GM13976 (cell line): ENCODE measurements around the gene IFITM2.
"Not testable (repeated sequence)": the region's sequence is repeated elsewhere in the genome, so short reads cannot be mapped to it uniquely, and the experiment has no call there.

ENCODE experiments used
- DNase-seq: peaks from one replicate; pipeline ENCODE4 v3.0.0; 2012; ENCODE audit warnings: low spot score
- in situ Hi-C: fragments of 300-500 bp; cut with MboI; formaldehyde crosslinking; loops from one replicate; pipeline ENCODE4 v1.12.0; 2022; ENCODE audit warnings: low sequenced_read_pairs, mixed read lengths, inconsistent platforms; ENCODE audit not compliant: unreplicated experiment
- TF ChIP-seq, protein P1 (sequence below): IDR thresholded peaks from 2 replicates; pipeline ENCODE4 v1.5.1; 2012; ENCODE audit warnings: borderline replicate concordance, mild to moderate bottlenecking; ENCODE audit not compliant: insufficient read depth; ENCODE audit errors: extremely low read depth, missing control alignments, control extremely low read depth

Gene IFITM2

GRCh38 chr11:324156-324555 lies 16.5 kb downstream of the IFITM2 start:
- in situ Hi-C loops, result no loop called here
- DNase-seq, result no peak
- TF ChIP-seq, protein P1, sequence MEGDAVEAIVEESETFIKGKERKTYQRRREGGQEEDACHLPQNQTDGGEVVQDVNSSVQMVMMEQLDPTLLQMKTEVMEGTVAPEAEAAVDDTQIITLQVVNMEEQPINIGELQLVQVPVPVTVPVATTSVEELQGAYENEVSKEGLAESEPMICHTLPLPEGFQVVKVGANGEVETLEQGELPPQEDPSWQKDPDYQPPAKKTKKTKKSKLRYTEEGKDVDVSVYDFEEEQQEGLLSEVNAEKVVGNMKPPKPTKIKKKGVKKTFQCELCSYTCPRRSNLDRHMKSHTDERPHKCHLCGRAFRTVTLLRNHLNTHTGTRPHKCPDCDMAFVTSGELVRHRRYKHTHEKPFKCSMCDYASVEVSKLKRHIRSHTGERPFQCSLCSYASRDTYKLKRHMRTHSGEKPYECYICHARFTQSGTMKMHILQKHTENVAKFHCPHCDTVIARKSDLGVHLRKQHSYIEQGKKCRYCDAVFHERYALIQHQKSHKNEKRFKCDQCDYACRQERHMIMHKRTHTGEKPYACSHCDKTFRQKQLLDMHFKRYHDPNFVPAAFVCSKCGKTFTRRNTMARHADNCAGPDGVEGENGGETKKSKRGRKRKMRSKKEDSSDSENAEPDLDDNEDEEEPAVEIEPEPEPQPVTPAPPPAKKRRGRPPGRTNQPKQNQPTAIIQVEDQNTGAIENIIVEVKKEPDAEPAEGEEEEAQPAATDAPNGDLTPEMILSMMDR, result no peak

GRCh38 chr11:324593-325517 lies 17.2 kb downstream of the IFITM2 start:
- in situ Hi-C loops, DNase-seq: not testable (repeated sequence)

- no peak for DNase-seq
- TF ChIP-seq, protein P1, result no peak
- in situ Hi-C loops, result no loop called here
Observed at GRCh38 chr11:325796-326591, 18.4 kb downstream of the IFITM2 start.

DNA sequence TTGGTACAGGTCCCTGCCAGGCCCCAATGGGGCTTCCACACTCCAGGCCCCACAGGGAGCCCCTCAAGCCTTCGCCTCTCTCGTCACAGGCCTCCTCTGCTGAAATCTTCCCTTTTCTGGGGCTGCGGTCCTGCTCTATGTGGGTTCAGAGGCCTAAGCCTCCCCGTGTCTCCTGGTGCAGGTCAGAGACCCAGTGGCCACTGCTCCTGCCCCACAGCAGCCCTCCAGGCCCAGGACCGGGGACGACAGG lies 18.9 kb downstream of the IFITM2 start:
- DNase-seq, result no peak
- in situ Hi-C loops, result no loop called here
- TF ChIP-seq, protein P1, result no peak

DNA sequence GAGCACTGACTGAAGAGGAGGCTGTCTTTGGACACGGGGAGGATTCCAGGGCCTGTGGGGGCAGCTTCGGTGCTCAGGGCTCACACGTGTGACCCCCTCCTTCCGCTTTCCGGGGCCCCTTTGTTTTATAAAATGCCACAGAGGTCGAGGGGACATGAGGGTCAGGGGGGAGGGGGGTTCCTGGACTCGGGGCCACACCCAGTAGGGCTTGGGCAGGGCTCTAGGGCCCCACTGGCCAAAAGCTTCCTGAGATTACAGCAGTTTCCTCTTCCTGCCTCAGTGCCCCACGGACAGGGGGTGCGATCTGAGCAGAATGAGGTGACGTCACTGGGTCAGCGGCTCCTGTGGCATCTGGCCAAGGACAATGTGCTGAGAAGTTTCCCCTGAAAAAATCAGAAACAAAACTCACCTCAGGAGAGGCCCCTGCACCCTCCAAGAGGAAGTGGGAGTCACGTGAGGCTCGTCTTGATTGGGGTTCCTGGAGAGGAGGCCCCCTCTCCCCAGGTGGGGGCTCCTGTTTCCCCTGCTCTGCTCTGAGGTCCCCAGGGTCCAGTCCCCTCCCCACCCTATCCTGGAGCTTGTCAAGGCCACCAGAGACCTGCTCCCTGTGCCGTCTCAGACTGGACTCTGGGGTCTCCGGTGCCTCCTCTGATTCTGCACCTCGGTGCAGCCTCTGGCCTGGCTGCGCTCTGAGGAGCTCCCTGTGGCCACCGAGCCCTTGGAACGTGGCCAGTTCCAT lies 19.4 kb downstream of the IFITM2 start:
- DNase-seq, result peak; percentile 88
- TF ChIP-seq, protein P1, result no peak
- in situ Hi-C loops, result no loop called here

DNA sequence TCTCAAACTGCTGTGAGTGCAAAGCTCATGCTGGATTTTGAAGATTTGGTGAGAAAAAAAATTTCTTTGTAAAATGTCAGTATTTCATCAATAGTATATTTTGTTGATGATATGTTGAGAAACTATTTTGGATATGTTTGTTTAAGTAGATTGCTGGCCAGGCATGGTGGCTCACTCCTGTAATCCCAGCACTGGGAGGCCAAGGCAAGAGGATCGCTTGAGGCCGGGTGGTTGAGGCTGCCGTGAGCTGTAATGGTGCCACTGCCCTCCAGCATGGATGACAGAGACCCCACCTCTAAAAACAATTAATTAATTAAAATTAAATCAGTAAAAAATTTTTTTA lies 19.9 kb downstream of the IFITM2 start:
- DNase-seq, result no peak
- TF ChIP-seq, protein P1, result no peak
- in situ Hi-C loops, result no loop called here
